ENCODE measurements around the gene TKT.

TKT gene

DNA sequence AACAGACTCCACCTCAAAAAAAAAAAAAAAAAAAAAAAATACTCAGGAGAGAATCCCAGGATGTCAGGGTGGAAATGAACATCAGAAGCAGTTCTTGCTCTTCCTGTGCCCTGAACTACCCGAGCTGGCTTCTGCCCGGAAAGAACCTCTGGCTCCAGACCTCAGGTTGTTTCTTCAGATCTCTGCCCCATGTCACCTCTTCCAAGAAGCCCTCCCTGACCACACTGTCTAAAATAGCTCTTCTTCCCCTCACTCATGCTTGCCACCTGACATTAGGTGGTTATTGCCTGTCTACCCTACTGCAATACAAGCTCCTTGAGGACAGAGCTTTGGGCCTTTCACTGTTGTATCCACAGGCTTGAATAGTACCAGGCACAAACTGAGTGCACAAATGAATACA, 8.2 kb downstream of the TKT start:
- Mint-ChIP-seq H3K4me3 (no peak overlapping the region), H3K27me3 (ENCODE audit: low read depth, poor library complexity) (no peaks in the 10 kb centered on the region), H3K27ac (peak overlapping the region; percentile 44), H3K36me3 (ENCODE audit: low read depth) (peaks cover 24% of the 10 kb centered on the region), H3K9me3 (no peaks in the 10 kb centered on the region), H3K4me1 (peaks cover 55% of the 10 kb centered on the region)
- DNase-seq = no peak
- TF ChIP-seq, protein P1, sequence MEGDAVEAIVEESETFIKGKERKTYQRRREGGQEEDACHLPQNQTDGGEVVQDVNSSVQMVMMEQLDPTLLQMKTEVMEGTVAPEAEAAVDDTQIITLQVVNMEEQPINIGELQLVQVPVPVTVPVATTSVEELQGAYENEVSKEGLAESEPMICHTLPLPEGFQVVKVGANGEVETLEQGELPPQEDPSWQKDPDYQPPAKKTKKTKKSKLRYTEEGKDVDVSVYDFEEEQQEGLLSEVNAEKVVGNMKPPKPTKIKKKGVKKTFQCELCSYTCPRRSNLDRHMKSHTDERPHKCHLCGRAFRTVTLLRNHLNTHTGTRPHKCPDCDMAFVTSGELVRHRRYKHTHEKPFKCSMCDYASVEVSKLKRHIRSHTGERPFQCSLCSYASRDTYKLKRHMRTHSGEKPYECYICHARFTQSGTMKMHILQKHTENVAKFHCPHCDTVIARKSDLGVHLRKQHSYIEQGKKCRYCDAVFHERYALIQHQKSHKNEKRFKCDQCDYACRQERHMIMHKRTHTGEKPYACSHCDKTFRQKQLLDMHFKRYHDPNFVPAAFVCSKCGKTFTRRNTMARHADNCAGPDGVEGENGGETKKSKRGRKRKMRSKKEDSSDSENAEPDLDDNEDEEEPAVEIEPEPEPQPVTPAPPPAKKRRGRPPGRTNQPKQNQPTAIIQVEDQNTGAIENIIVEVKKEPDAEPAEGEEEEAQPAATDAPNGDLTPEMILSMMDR (IDR thresholded peaks at IDR 0.05) = no peak

DNA sequence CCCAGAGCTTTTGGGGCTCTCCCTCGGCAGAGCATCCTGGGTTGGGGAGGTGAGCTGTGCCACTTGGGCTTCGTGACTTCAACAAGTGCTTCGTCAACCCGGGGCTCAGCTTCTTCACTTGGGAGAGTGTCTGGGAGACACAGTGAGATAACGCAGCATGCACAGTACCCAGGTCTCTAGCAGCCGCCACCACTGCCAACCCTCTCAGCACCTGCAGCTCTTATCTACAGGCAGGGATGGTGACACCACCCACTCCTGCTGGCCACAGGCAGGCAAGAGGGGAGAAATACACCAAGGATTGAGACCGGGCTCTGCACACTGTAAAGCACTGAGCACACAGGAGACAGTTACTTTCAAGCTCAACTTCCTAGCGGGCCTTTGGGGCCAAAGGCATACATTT, 11.6 kb downstream of the TKT start:
- TF ChIP-seq, protein P1 (IDR thresholded peaks at IDR 0.05) = no peak
- Mint-ChIP-seq H3K36me3 (ENCODE audit: low read depth) (peaks cover 37% of the 10 kb centered on the region), H3K27ac (peak overlapping the region; percentile 45), H3K27me3 (ENCODE audit: low read depth, poor library complexity) (no peaks in the 10 kb centered on the region), H3K4me1 (peaks cover 31% of the 10 kb centered on the region), H3K4me3 (no peak overlapping the region), H3K9me3 (no peaks in the 10 kb centered on the region)
- DNase-seq = no peak

GRCh38 chr3:53243785-53244184, 12.0 kb downstream of the TKT start:
- Mint-ChIP-seq H3K4me3 (no peak overlapping the region), H3K27ac (no peak overlapping the region), H3K9me3 (no peaks in the 10 kb centered on the region), H3K4me1 (peaks cover 31% of the 10 kb centered on the region), H3K27me3 (ENCODE audit: low read depth, poor library complexity) (no peaks in the 10 kb centered on the region), H3K36me3 (ENCODE audit: low read depth) (peaks cover 41% of the 10 kb centered on the region)
- DNase-seq = no peak
- TF ChIP-seq, protein P1 (IDR thresholded peaks at IDR 0.05) = no peak

DNA sequence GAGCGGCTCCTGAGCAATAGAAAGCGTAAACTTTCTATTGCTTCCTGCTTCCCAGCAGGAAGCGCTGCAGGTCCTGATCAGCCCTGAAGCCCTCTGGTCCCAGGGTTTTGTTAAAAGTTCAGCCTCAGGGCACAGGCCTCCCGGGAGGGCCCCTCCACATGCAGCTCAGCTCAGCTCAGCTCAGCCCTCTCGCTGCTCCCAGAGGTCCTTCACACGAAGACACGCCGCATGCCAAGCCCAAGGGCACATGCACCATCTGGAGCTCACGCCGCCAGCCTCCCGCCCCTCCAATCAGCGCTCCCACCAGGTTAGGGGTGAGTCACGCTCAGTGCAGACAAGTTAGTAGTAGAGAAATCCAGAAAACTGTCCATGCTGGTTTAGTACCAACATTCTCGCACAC, 12.7 kb downstream of the TKT start:
- H3K4me1 Mint-ChIP-seq = peaks cover 27% of the 10 kb centered on the region
- peak overlapping the region; percentile 95 for H3K27ac Mint-ChIP-seq
- H3K9me3 Mint-ChIP-seq = no peaks in the 10 kb centered on the region
- DNase-seq = peak; percentile 19
- no peaks in the 10 kb centered on the region for H3K27me3 Mint-ChIP-seq (ENCODE audit: low read depth, poor library complexity)
- no peak overlapping the region for H3K4me3 Mint-ChIP-seq
- H3K36me3 Mint-ChIP-seq (ENCODE audit: low read depth) = peaks cover 38% of the 10 kb centered on the region
- TF ChIP-seq, protein P1 (IDR thresholded peaks at IDR 0.05) = no peak

DNA sequence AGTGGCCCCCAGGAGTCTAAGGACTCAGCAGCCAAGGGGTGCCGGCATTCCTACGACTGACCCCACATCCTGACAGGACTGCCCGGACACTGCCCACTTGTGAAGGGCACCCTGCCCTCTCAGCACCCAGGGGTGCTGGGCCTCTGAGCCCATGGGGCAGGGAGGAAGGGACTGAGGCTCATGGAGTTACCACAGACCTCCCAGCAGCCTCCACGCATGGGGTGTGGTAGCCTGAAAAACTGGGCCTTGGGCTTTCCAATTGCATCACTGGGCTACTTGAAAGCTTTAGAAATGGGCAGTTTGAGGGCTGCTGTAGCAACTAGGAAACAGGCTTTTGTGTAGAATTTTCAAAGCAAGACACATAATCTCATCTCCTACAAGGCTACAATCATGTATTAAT, 13.2 kb downstream of the TKT start:
- no peak for DNase-seq
- Mint-ChIP-seq H3K4me1 (peaks cover 23% of the 10 kb centered on the region), H3K4me3 (no peak overlapping the region), H3K36me3 (ENCODE audit: low read depth) (peaks cover 34% of the 10 kb centered on the region), H3K27me3 (ENCODE audit: low read depth, poor library complexity) (no peaks in the 10 kb centered on the region), H3K27ac (peak overlapping the region; percentile 95), H3K9me3 (no peaks in the 10 kb centered on the region)
- TF ChIP-seq, protein P1 (IDR thresholded peaks at IDR 0.05) = no peak

GRCh38 chr3:53242155-53242554, 13.7 kb downstream of the TKT start:
- no peak for DNase-seq
- H3K4me3 Mint-ChIP-seq = no peak overlapping the region
- no peaks in the 10 kb centered on the region for H3K27me3 Mint-ChIP-seq (ENCODE audit: low read depth, poor library complexity)
- no peaks in the 10 kb centered on the region for H3K9me3 Mint-ChIP-seq
- peaks cover 37% of the 10 kb centered on the region for H3K36me3 Mint-ChIP-seq (ENCODE audit: low read depth)
- peak overlapping the region; percentile 93 for H3K27ac Mint-ChIP-seq
- TF ChIP-seq, protein P1 (IDR thresholded peaks at IDR 0.05) = no peak
- H3K4me1 Mint-ChIP-seq = peaks cover 22% of the 10 kb centered on the region
